WERI-Rb-1 (cell line): ENCODE results near the gene TGFB1.

ENCODE experiments used
- DNase-seq: peaks from one replicate; pipeline ENCODE4 v3.0.0-alpha.2; 2020
- H3K27ac ChIP-seq: fragments of 250-450 bp; sonication (Bioruptor Pico); 2 replicates; pipeline ENCODE4 v1.5.1; 2020; ENCODE audit warnings: mild to moderate bottlenecking, moderate library complexity
- H3K27me3 ChIP-seq: fragments of 250-450 bp; sonication (Bioruptor Pico); 2 replicates; pipeline ENCODE4 v1.5.1; 2021; ENCODE audit warnings: mild to moderate bottlenecking, low read depth, moderate library complexity; ENCODE audit not compliant: insufficient read depth, severe bottlenecking
- H3K36me3 ChIP-seq: fragments of 250-450 bp; sonication (Bioruptor Pico); 2 replicates; pipeline ENCODE4 v1.5.1; 2020; ENCODE audit warnings: mild to moderate bottlenecking, moderate library complexity
- H3K4me3 ChIP-seq: 2 replicates; pipeline ENCODE4 v1.5.1; 2011; ENCODE audit warnings: low read depth, mild to moderate bottlenecking, control low read depth, low read length
- H3K9me3 ChIP-seq: fragments of 250-450 bp; sonication (Bioruptor Pico); 2 replicates; pipeline ENCODE4 v1.5.1; 2021; ENCODE audit warnings: mild to moderate bottlenecking, moderate library complexity; ENCODE audit not compliant: severe bottlenecking
- CTCF ChIP-seq: IDR thresholded peaks from 2 replicates; pipeline ENCODE4 v1.5.1; 2011; ENCODE audit warnings: low read depth, mild to moderate bottlenecking, control low read depth, inconsistent platforms, low read length

TGFB1 gene

GRCh38 chr19:41327576-41328156, 26.1 kb downstream of the TGFB1 start:
- Histone ChIP-seq H3K4me3 (no peak overlapping the region), H3K27ac (no peak overlapping the region)
- no peak for TF ChIP-seq CTCF

GRCh38 chr19:41327076-41327575, 26.6 kb downstream of the TGFB1 start:
- Histone ChIP-seq H3K9me3 (no peaks in the 10 kb centered on the region), H3K36me3 (peaks cover 12% of the 10 kb centered on the region), H3K27ac (no peak overlapping the region), H3K4me3 (no peak overlapping the region), H3K27me3 (no peaks in the 10 kb centered on the region)
- DNase-seq, result no peak
- TF ChIP-seq CTCF, result no peak

More at GRCh38 chr19:41327576-41328156, 26.1 kb downstream of the TGFB1 start:
- peaks cover 6% of the 10 kb centered on the region for H3K36me3 ChIP-seq
- H3K9me3 ChIP-seq, result no peaks in the 10 kb centered on the region
- no peaks in the 10 kb centered on the region for H3K27me3 ChIP-seq
- no peak for DNase-seq

- no peak for DNase-seq
- TF ChIP-seq CTCF, result no peak
- Histone ChIP-seq H3K27me3 (no peaks in the 10 kb centered on the region), H3K27ac (no peak overlapping the region; the same call in 1 of the 2 replicates), H3K9me3 (no peaks in the 10 kb centered on the region), H3K4me3 (no peak overlapping the region), H3K36me3 (peaks cover 13% of the 10 kb centered on the region)
Observed at GRCh38 chr19:41325947-41326706, 27.6 kb downstream of the TGFB1 start.

- no peak for DNase-seq
- no peaks in the 10 kb centered on the region for H3K27me3 ChIP-seq
- H3K4me3 ChIP-seq, result no peak overlapping the region
- no peak for TF ChIP-seq CTCF
- H3K36me3 ChIP-seq, result peaks cover 17% of the 10 kb centered on the region
- H3K27ac ChIP-seq, result no peak overlapping the region
- no peaks in the 10 kb centered on the region for H3K9me3 ChIP-seq
Observed at GRCh38 chr19:41325640-41325946, 28.1 kb downstream of the TGFB1 start.

- no peak for TF ChIP-seq CTCF
- Histone ChIP-seq H3K36me3 (peaks cover 20% of the 10 kb centered on the region), H3K27me3 (no peaks in the 10 kb centered on the region), H3K4me3 (no peak overlapping the region; the same call in 1 of the 2 replicates), H3K9me3 (no peaks in the 10 kb centered on the region), H3K27ac (no peak overlapping the region)
- DNase-seq, result peak; percentile 66
Observed at GRCh38 chr19:41324921-41325639, 28.6 kb downstream of the TGFB1 start.
